A673 (cell line): ENCODE results near the gene MYLK. TPM values are rescaled to one million over a fixed set of nuclear protein-coding genes. Genes with fewer than 3 reads are reported as not detected.

Experiments
- BruUV-seq: library from RNA; stranded (reverse); fragments of 400-500 nt; replicated peaks from 2 replicates; lab custom pipeline; 2021; lab: Mats Ljungman, UMichigan
- CTCF ChIA-PET: fragments of 300-600 bp; sonication (Branson Sonifier 250); formaldehyde crosslinking; loops from one replicate; lab custom pipeline; 2022; ENCODE audit warnings: antibody characterized with exemption; lab: Charles Lee
- POLR2A ChIA-PET: fragments of 300-600 bp; sonication (Branson Sonifier 250); formaldehyde crosslinking; loops from one replicate; lab custom pipeline; 2022; ENCODE audit warnings: antibody characterized with exemption; ENCODE audit not compliant: low non-redundant PET; lab: Charles Lee
- DNase-seq: peaks from one replicate; pipeline ENCODE4 v3.0.0-alpha.2; 2015; ENCODE audit warnings: low spot score
- H3K27ac ChIP-seq: fragments of 200-600 bp; sonication (generic); 2 replicates; pipeline ENCODE4 v1.5.1; 2016; ENCODE audit warnings: mixed run types, low read depth, mild to moderate bottlenecking, mixed read lengths, antibody characterized with exemption, low read length; ENCODE audit not compliant: poor library complexity, severe bottlenecking
- H3K27me3 ChIP-seq: fragments of 200-600 bp; sonication (generic); replicated peaks from 2 replicates; pipeline ENCODE4 v1.6.1; 2017; ENCODE audit warnings: mixed run types, low read depth, mild to moderate bottlenecking, mixed read lengths, antibody characterized with exemption, low read length; ENCODE audit not compliant: insufficient read depth, poor library complexity
- H3K36me3 ChIP-seq: fragments of 200-600 bp; sonication (generic); 2 replicates; pipeline ENCODE4 v1.6.1; 2016; ENCODE audit warnings: mixed run types, mild to moderate bottlenecking, mixed read lengths, antibody characterized with exemption, low read length; ENCODE audit not compliant: insufficient read depth, poor library complexity, severe bottlenecking
- H3K4me1 ChIP-seq: fragments of 200-600 bp; sonication (generic); 2 replicates; pipeline ENCODE4 v1.6.1; 2017; ENCODE audit warnings: mixed run types, mild to moderate bottlenecking, mixed read lengths, antibody characterized with exemption, low read length; ENCODE audit not compliant: insufficient read depth, poor library complexity, severe bottlenecking
- H3K4me3 ChIP-seq: fragments of 200-600 bp; sonication (generic); 2 replicates; pipeline ENCODE4 v1.5.1; 2016; ENCODE audit warnings: low read depth, mixed run types, mild to moderate bottlenecking, mixed read lengths, low read length; ENCODE audit not compliant: poor library complexity, severe bottlenecking
- H3K9me3 ChIP-seq: fragments of 200-600 bp; sonication (generic); 2 replicates; pipeline ENCODE4 v1.6.1; 2016; ENCODE audit warnings: mixed run types, low read depth, mild to moderate bottlenecking, mixed read lengths, antibody characterized with exemption, low read length; ENCODE audit not compliant: poor library complexity, severe bottlenecking
- CTCF ChIP-seq: fragments of 300-800, 200-600 bp; sonication (generic); conservative IDR thresholded peaks from 2 replicates; pipeline ENCODE4 v1.5.1; 2017; ENCODE audit warnings: low read depth, mild to moderate bottlenecking, antibody characterized with exemption, low read length, moderate library complexity, mixed read lengths
- EZH2 ChIP-seq: fragments of 200-600 bp; sonication (generic); IDR thresholded peaks from 2 replicates; pipeline ENCODE4 v1.6.1; 2017; ENCODE audit warnings: borderline replicate concordance, low read depth, mild to moderate bottlenecking, mixed read lengths, antibody characterized with exemption, low read length; ENCODE audit not compliant: poor library complexity, severe bottlenecking
- intact Hi-C: fragments of 100-400 bp; cut with micrococcal nuclease; formaldehyde crosslinking; loops from one replicate; pipeline ENCODE4 v1.10.0; 2022; ENCODE audit not compliant: unreplicated experiment
- total RNA-seq: library from RNA; stranded (reverse); gene quantifications from 2 replicates; pipeline ENCODE4 v1.2.3, GENCODE V29; 2021

The MYLK gene
- total RNA-seq, 1 experiment from 2014 or later: 3.9 TPM

GRCh38 chr3:123778991-123779622 is 105.0 kb downstream of the MYLK start:
- Histone ChIP-seq H3K36me3 (no peaks in the 10 kb centered on the region), H3K9me3 (no peaks in the 10 kb centered on the region), H3K4me1 (peaks cover 11% of the 10 kb centered on the region), H3K27ac (no peak overlapping the region), H3K27me3 (no peaks in the 10 kb centered on the region), H3K4me3 (no peak overlapping the region)
- CTCF ChIA-PET: no interaction called here
- BruUV-seq: no TSS peak
- intact Hi-C loops: no loop called here
- POLR2A ChIA-PET: no interaction called here
- no peak for TF ChIP-seq CTCF
- TF ChIP-seq EZH2: no peak
- DNase-seq: no peak

- no peak overlapping the region for H3K4me3 ChIP-seq
- CTCF ChIA-PET: no interaction called here
- no peak for DNase-seq
Measured at GRCh38 chr3:123778525-123778924, 105.6 kb downstream of the MYLK start.

GRCh38 chr3:123776071-123776782 is 107.9 kb downstream of the MYLK start:
- no peak overlapping the region for H3K4me3 ChIP-seq
- intact Hi-C loops: no loop called here
- no peak overlapping the region for H3K27ac ChIP-seq
- no peak for DNase-seq
- H3K4me1 ChIP-seq: no peaks in the 10 kb centered on the region
- no peaks in the 10 kb centered on the region for H3K27me3 ChIP-seq
- ChIA-PET POLR2A (no interaction called here), CTCF (interaction anchor here (0.6 kb wide), 1 partner anchor 19 kb away, joined by 6 read pairs; no protein-coding TSS in a partner anchor)
- no peaks in the 10 kb centered on the region for H3K9me3 ChIP-seq
- no peaks in the 10 kb centered on the region for H3K36me3 ChIP-seq
- BruUV-seq: no TSS peak
- TF ChIP-seq CTCF (no peak), EZH2 (no peak)

More at GRCh38 chr3:123778525-123778924, 105.6 kb downstream of the MYLK start:
- Histone ChIP-seq H3K36me3 (no peaks in the 10 kb centered on the region), H3K4me1 (peaks cover 5% of the 10 kb centered on the region), H3K27me3 (no peaks in the 10 kb centered on the region), H3K27ac (no peak overlapping the region), H3K9me3 (no peaks in the 10 kb centered on the region)
- POLR2A ChIA-PET: no interaction called here
- BruUV-seq: no TSS peak
- TF ChIP-seq CTCF (no peak), EZH2 (no peak)
- intact Hi-C loops: no loop called here
